GM19438 (cell line): ENCODE measurements around the gene KIAA0232.

Experiments used
- ATAC-seq: cut with Tn5 transposase; IDR thresholded peaks from one replicate; pipeline ENCODE4 v1.9.1; 2021; ENCODE audit warnings: low read depth; ENCODE audit not compliant: unreplicated experiment

KIAA0232 gene, protein sequence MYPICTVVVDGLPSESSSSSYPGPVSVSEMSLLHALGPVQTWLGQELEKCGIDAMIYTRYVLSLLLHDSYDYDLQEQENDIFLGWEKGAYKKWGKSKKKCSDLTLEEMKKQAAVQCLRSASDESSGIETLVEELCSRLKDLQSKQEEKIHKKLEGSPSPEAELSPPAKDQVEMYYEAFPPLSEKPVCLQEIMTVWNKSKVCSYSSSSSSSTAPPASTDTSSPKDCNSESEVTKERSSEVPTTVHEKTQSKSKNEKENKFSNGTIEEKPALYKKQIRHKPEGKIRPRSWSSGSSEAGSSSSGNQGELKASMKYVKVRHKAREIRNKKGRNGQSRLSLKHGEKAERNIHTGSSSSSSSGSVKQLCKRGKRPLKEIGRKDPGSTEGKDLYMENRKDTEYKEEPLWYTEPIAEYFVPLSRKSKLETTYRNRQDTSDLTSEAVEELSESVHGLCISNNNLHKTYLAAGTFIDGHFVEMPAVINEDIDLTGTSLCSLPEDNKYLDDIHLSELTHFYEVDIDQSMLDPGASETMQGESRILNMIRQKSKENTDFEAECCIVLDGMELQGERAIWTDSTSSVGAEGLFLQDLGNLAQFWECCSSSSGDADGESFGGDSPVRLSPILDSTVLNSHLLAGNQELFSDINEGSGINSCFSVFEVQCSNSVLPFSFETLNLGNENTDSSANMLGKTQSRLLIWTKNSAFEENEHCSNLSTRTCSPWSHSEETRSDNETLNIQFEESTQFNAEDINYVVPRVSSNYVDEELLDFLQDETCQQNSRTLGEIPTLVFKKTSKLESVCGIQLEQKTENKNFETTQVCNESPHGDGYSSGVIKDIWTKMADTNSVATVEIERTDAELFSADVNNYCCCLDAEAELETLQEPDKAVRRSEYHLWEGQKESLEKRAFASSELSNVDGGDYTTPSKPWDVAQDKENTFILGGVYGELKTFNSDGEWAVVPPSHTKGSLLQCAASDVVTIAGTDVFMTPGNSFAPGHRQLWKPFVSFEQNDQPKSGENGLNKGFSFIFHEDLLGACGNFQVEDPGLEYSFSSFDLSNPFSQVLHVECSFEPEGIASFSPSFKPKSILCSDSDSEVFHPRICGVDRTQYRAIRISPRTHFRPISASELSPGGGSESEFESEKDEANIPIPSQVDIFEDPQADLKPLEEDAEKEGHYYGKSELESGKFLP (N-terminal part only)

DNA sequence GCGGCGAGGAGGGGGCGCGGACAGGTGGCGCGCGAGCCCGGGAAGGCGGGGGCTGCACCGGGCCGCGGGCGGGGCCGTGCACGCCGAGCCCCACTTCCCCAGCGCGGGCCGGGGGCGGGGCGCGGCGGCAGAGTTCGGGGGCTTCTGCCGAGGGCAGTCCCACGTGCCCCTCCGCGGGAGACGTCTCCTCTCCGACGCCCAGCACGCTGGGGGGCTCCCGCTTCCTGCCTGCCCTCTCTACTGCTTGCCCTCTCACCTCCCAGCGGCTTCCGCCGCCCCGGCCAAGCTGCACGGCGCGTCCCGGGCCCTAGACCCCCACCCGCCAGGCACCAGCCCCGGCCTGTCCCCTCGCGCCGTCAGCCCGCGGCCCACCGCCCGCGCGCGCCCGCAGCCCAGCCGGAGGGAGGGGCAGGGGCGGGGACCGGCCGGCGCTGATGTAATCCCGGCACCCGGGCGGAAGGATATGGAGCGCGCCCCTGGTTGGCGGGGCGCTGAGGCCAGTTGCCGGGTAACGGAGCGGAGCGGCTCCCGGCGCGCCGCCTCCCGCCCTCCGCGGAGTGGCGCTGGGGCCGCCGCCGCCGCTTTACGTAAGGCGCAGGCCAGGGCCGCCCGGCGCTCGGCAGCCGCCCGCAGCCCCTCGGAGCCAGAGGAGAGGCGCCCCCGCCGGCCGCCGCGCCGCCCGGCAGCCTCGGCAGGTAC, at the start of gene KIAA0232:
Gene KIAA0232 (plus strand): TSS at position 581 of the 699 bp plus-strand sequence. CDS start 41,727 bp downstream, outside the sequence.
- ATAC-seq = peak; percentile 57

DNA sequence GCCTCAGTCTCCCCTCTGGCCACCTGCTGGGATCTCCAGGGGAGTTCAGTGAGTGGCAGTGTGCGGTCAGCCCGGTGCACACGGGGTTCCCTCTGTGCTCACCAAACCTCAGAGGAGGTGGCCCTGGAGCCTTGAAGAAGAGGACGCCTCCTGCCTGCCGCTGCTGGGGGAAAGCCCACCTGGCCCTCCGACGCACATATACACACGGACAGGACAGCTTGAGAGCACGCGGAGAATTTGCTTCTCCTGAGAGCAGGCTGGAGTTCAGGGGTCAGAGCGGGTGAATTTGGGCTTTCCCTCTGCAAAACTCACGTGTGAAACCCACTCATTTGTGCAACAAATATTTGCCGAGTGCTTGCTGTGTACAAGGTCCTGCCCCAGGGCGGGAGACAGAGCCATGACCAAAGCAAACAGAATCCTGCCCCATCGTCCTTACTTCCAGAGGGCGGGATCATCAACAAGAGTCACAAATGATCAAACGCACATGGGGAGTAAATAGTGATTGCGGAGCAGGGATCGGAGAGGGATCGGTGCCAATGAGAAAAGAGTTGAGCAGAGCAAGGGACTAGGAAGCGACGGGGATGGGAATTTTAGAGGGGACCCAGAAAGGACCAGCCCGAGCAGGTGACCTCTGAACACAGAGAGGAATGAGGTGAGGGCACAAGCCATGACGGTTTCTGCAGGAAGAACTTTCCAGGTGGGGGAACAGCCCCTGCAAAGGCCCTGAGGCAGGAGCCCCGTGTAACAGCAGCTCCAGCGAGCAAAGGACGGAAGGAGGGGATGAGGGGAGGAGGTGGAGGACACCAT, 49.0 kb upstream of the KIAA0232 start:
- ATAC-seq = no peak

DNA sequence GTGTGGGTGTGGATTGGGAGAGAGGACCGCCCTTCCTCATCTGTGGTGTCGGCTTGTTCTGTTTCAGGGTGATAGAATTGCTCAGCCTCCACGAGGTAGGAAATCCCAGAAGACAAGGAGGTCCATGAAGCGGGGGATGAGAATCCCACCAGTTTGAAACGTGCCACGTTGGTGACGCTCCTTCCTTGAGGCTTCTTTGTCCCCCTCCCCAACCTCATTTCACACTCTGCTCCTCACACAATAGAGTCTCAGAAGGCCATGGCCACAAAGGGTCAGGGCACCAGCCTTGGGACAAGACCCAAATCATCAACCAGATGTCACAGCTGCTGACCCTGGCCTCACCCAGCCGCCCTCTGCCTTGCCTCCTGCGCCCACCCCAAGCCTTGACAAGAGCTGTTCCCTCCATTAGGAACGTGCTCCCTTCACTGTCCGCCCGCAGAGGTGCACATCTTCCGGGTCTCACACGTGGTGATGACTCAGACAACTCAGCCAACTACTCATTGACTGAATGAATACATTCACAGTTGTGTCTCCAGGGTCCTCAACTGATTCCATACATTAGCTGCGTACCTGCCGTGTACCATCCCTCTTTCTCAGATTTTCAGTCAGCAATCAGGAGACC, 48.3 kb upstream of the KIAA0232 start:
- no peak for ATAC-seq

DNA sequence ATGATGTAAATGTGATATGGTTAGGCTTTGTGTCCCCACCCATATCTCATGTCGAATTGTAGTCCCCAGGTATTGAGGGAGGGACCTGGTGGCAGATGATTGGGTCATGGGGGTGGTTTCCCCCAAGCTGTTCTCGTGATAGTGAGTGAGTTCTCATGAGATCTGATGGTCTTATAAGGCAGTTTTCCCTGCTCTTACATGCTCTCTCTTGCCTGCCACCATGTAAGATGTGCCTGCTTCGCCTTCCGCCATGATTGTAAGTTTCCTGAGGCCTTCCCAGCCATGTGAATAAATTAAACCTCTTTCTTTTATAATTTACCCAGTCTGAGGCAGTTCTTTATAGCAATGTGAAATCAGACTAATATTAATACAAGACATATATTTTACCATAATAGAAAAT, 42.6 kb upstream of the KIAA0232 start:
- ATAC-seq = no peak

DNA sequence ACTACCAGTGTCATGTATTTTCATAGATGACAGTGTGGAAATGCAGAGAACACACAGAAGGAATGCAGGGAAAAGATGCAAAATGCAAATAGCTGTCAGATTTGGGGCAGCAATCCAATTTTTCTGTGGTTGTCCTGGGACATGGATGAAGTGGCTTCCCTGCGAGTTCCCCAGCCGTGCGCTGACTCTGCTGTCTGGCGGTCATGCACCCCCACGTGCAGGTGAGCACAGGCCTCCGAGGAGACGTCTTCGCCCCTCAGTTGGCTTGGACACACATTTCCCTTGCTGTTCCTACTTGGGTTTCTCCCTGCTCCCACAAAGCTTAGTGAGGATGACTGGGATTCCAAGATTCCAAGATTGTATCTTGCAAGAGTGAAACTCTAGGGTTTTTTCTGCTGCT, 42.2 kb upstream of the KIAA0232 start:
- no peak for ATAC-seq

DNA sequence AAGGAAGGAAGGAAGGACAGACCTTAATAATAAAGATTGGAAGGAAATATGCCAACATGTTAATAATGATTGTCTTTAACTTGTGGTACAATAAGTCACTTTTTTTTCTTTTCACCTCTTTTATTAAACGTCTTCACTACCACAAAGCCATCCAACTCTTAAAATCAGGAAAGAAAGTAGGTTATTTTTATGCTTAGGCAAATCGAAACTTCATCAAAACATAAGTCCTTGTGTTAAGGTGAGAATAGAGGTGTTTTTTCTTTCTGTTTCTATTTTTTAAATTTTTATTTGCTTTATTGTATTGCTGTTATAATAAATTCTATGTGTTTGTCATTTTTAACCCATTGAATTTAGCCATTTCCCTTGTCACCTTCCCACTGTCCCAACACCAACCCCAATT, 40.0 kb upstream of the KIAA0232 start:
- no peak for ATAC-seq

DNA sequence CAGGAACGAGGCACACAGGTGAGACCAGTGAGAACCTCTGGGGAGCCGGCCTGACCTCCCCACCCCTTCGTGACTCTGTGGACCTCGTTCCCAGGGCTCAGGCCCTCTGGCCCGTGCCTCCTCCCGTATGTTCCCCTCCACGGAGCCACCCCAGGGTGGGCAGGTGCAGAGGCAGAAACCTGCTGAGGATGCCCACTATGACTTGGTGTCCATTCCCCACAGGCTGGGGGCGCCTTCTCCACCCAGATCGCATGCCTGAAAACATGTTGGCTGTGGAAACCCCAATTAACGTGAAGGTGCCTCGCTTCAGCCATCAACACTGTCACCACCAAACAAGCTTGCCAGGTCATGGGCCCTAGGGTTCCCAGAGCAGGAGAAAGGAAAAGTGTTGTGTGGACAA, 39.5 kb upstream of the KIAA0232 start:
- no peak for ATAC-seq

DNA sequence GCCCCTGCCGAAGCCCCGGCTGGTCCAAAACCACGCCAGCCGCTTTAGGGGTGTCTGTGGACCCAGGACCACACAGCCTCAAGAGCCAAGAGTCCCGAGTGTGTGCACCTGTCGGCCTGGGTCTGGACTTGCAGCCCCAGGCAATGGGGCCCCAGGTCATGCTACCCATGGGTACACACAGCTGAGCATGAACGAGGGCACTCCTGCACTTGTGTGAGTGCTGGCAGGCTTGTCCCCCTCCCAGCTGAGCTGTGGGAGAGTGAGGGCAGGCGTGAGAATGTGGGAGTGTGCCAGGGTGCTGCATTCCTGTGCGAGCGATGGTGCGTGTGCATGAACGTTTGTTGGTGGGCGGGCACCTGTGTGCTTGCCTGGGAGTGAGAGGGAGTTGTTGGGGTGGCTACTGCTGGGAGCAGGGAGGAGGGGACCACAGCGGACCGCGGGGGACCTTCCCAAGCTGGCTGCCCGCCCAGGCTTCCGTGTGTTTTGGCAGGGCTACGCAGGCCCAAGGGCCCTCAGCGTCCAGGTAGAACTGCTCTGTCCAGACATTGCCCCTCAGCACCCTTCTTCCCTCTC, 35.7 kb upstream of the KIAA0232 start:
- no peak for ATAC-seq

DNA sequence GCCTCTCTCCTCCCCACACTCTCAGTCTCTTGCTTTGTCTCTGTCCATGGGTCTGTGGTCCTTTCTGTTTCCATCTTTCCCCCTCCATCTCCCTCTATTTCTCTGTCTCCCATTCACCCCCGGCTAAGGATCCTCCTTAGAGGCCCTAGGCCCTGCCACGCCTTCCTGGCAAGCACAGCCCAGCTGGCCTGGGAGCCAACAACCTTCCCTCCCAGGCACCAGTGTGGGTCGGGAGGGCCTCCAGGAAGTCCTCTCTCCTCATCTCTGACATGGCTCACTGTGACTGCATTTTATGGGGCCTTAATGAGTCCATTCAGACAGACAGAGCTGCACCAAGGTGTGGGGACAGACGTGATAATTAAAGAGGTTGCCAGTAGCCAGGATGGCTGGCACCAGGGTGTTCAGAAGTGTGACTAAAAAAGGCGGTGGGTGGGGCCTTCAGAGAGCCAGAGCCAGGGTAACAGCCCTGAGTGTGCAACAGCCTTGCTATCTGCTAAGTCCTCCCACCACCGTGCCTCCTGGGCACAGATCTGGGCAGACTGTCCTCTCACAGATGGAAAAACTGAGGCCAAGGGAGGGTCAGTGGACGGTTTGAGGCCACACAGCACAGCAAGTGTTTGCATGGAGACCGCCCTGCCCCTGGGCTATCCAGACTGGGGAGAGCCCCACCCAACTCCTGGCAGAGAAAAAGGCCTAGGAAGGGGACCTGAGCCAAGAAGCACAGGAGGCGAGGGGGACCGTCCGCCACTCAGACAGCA, 35.1 kb upstream of the KIAA0232 start:
- no peak for ATAC-seq

DNA sequence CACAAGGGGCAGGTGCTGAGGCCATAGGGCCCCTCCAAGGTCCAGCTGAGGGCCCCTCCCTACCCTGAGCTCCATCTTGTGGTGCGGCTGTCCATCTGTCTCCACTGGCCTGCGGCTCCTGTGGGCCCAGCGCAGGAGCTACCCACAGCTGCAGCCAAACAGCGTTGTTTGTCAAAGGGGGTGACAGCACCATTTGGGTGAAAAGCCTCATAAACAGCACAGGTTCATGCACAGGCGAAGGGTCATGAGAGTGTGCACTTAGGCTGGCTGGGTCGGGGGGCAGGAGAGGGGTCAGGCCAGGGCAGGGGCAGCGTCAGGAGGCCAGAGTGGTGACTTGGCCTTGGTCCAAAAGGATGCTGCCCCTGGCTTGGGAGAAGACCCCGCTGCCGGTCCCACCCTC, 34.2 kb upstream of the KIAA0232 start:
- no peak for ATAC-seq

DNA sequence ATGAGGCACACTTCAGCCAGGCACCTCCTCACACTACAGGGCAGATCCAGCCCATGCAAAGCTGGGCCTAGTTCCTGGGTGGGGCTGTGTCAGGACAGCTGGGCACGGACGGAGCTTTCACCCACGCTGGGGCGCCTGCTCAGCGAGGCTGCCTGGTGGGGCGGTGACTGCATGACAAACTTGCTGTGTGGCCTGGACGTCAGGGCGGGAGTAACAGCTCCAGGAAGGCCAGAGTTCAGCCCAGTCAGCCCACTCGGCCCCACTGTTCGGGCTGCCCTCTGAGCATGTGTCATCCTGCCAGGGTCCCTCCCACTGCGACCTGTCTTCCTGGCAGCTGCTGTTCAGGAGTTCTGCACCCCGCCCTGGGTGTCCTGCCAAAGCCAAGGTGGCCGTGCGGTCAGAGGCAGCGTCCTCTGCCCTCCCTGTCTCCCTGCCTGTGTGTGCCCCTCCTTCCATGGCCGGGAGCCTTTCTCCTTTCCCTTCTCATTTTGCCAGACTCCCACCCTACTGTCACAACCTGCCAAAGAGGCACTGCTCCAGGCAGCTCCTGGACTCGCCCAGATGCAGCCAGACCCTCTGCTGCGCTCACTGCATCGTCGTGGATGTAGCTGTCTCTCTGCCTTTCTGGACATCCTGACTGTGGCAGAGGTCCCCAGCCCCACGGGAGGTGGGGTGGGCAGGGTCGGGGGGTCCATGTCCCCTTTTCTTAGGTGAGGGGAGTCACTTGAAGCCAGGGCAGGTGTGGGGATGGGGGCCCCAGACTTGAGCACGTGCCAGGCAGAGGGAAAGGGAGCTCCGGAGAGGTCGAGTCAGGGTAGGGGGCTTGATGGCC, 33.0 kb upstream of the KIAA0232 start:
- ATAC-seq = no peak

DNA sequence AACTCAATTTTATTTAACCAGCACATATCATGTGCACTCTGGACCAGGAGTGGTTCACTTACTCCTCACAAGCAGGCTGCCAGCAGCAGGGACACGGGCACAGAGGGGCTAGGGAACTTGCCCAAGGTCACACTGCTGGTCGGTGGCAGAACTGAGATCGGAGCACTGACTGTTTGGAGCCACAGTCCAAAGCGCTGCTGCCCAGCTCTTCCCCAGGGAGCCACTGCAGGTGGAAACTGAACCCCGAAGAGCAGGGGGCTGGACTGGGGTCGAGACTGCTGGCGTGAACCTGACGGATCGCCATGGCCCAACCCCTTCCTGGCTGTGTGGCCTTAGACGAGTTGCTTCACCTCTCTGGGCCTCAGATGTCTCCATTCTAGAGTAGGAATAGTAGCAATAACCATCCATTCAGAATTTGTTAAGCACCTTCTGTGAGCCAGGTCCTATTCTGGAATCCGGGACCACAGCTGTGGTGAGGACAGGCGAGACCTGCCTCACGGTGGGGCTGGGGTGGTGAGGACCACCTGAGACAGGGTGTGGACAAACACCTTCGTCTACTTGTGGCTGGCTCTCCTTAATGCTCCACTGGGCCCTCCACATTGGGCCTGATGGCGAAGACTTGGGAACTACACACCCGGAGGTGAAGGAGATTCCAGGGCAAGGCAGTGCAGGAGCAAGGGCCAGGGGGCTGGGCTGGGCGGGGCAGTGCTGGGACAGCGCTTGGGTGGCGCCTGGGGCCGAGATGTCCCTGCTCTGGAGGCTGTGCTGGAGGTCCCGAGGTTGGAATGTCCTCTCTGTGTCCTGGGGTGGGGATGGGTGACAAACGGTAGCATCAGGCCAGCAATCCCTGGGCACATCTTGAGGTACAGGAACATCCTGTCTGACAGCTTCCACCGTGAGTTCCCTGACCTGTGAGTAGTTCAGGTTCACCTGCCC, 32.0 kb upstream of the KIAA0232 start:
- ATAC-seq = no peak

DNA sequence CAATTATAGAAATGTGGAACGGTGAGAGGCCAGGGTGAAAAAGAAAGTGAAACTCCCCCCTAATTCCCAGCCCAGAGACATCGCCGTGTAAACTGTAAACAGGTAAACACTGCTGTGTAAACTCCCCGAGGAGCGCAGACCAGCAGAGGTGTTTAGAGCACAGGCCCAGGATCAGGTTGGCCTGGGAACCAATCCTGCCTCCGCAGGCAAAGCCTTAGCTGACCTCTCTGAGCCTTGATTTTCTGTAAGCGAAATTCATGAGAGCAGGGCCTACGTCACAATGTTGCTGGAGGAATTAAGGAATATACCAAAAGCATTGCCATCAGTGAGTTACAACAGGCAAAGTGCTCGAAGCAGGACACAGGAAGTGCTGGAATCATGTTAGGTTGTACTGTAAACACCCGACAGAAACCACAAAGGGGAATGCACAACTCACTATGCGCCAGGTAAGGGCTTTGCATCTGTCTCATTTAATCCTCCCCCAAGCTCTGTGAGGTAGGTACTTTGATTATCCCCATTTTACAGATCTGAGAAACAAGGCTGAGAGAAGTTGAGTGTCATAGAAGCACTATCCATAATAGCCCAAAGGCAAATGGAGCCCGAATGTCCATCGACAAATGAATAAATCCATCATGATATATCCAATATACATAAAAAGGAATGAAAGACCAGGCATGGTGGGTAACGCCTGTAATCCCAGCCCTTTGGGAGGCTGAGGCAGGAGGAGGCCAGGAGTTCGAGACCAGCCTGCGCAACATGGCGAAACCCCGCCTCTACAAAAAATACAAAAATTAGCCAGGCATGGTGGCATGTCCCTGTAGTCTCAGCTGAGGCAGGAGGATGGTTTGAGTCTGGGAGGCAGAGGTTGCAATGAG, 30.7 kb upstream of the KIAA0232 start:
- no peak for ATAC-seq

DNA sequence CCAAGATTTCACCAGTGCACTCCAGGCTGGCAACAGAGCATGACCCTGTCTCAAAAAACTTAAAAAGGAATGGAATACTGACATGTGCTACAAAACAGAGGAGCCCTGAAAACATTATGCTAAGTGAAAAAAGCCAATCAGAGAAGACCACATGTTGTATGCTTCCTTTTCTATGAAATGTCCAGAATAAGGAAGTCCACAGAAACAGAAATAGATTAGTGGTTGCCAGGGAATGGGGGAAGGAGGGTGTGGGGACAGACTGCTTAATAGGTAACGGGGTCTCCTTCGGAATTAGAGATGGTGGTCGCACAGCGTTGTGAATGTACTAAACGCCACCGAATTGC, 30.1 kb upstream of the KIAA0232 start:
- no peak for ATAC-seq

DNA sequence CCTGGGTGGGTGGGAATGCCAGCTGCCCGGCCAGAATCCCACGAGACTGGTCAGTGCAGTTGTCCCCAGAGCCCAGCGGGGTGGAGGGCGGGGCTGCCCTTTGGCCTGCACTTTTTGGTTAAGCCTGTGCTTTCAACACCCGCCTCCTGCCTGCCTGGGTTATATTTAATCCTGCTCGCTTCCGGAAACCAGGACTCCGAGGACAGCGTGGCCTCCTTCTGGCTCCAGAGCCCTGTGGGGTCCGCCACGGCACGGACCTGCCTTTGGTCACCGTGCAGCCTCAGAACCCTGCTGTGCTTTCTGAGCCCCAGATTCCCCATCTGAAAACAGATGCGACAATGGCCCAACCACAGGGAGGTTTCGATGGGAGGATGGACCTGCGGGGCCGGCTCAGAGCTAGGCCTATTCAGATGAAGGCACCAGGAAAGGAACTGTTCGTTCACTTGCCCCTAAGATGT, 29.4 kb upstream of the KIAA0232 start:
- ATAC-seq = no peak
